Measurements from ENCODE around the gene FAM216A. TPM values are rescaled to one million over a fixed set of nuclear protein-coding genes. Genes with fewer than 3 reads are reported as not detected.

Gene FAM216A
- total RNA-seq, 8 experiments from 2014 or later: 23.0 to 48.7 (median 36.2) TPM

DNA sequence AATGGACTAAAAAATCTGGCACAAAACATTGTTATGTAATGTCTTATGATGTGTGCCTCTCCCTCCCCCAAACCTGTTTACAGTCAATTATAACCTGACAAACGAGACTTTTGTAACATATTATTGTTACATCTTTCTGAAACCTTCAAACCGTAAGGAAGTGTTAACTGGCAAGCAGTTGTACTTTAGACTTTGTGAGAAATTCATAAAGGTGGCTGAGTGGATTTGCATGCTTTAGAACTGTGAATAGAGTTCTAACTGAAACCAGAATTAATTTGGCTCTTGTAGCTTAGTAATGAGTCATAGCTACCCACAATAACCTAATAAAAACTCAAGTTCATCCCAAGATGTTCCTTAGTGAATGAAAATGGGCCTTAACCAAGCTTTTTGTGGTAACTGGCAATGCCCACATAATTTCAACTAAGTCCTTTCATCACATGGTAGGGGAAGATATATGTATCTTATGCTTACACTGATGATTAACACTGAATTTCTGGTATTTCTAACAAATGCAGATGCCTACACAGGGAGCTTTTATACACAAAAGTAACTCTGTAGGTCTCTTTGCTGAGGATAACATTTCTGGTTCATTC, 63.2 kb downstream of the FAM216A start:
- H3K27ac ChIP-seq: no peak overlapping the region
- no peaks in the 10 kb centered on the region for H3K4me1 ChIP-seq (replicated peaks in 1 of 2)
- in situ Hi-C loops (cut with MboI; ENCODE audit: low pct_unique_long_range_greater_than_20kb in 2 of 9, low sequenced_read_pairs in 9 of 9, unreplicated experiment in 9 of 9): no loop called here
- H3K4me3 ChIP-seq: no peak overlapping the region
- 33 to 100% (median 99%) methylated on average over 1 to 2 of the region's 2 CpGs; no CpG with 5 or more reads in 2 of the 10 experiments for WGBS, 10 experiments
- ATAC-seq (replicated peaks in 6 of 8): peak in 3 of 8 experiments; percentile 29 to 92 (median 91)

DNA sequence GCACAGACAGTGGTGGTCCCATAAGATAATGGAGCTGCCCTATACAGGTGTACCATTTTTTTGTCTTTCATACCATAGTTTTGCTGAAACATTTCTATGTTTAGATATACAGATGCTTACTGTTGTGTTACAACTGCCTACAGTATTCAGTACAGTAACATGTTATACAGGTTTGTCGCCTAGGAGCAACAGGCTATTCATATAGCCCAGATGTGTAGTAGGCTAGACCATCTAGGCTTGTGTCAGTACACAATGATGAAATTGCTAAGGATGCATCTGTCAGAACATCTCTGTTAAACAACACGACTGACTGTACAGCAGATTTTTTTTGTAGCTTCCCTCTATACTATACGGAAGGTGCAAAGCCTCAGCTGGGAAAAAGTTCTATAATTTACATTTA, 64.0 kb downstream of the FAM216A start:
- WGBS, 10 experiments: 80 to 100% (median 88%) methylated on average over 1 to 3 of the region's 3 CpGs; no CpG with 5 or more reads in 1 of the 10 experiments
- ATAC-seq (replicated peaks in 6 of 8): no peak
- in situ Hi-C loops (cut with MboI; ENCODE audit: low pct_unique_long_range_greater_than_20kb in 2 of 9, low sequenced_read_pairs in 9 of 9, unreplicated experiment in 9 of 9): no loop called here

DNA sequence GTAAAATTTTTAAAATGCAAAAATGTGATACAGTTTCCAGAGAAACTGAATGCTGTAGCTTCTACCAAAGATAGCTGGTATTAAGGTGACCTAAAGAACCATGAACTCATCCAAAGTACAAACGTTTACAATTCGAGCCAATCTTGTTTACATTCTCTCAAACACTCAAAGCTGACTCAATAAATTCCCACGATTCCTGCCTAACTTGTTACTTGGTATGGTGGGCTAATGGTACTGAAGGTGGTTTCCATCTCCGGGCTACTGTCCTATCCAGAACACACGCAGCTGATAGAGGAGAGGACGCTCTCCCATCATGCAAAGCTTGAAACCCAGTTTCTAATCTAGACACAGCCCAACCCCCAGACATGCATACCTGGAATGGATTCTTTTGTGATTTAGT, 65.0 kb downstream of the FAM216A start:
- in situ Hi-C loops (cut with MboI; ENCODE audit: low pct_unique_long_range_greater_than_20kb in 2 of 9, low sequenced_read_pairs in 9 of 9, unreplicated experiment in 9 of 9): no loop called here
- no peak overlapping the region for H3K27ac ChIP-seq
- H3K4me1 ChIP-seq (replicated peaks in 1 of 2): no peaks in the 10 kb centered on the region
- ATAC-seq (replicated peaks in 6 of 8): peak in 1 of 8 experiments; percentile 57
- no peak overlapping the region for H3K4me3 ChIP-seq
- 50 to 87% (median 77%) methylated on average over 1 to 6 of the region's 6 CpGs for WGBS, 10 experiments

More for the DNA sequence above, 64.0 kb downstream of the FAM216A start:
- H3K4me1 ChIP-seq (replicated peaks in 1 of 2): no peaks in the 10 kb centered on the region
- H3K27ac ChIP-seq: no peak overlapping the region
- H3K4me3 ChIP-seq: no peak overlapping the region

DNA sequence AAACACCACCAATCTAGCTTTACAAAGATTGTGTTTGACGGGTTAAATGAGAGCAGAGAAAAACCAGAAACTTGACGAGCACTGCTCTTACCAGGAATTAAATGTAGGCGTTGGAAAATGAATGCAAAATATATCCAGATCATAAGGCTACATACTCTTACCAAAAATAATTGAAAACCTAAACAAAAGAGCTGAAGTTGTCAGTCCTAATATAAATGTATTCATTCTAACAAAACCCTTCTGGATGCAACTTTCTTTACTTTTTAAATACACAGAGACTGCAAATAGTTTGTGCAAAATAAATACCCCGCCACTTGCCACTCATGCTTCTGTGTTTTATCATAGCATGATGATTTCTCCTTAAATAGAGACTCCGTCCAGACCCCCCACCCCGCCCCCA, 66.2 kb downstream of the FAM216A start:
- in situ Hi-C loops (cut with MboI; ENCODE audit: low pct_unique_long_range_greater_than_20kb in 2 of 9, low sequenced_read_pairs in 9 of 9, unreplicated experiment in 9 of 9): no loop called here
- ATAC-seq (replicated peaks in 6 of 8): no peak
- H3K27ac ChIP-seq: no peak overlapping the region
- WGBS, 10 experiments: 80 to 100% (median 97%) methylated on average over 1 to 6 of the region's 6 CpGs
- no peaks in the 10 kb centered on the region for H3K4me1 ChIP-seq (replicated peaks in 1 of 2)
- H3K4me3 ChIP-seq: no peak overlapping the region

DNA sequence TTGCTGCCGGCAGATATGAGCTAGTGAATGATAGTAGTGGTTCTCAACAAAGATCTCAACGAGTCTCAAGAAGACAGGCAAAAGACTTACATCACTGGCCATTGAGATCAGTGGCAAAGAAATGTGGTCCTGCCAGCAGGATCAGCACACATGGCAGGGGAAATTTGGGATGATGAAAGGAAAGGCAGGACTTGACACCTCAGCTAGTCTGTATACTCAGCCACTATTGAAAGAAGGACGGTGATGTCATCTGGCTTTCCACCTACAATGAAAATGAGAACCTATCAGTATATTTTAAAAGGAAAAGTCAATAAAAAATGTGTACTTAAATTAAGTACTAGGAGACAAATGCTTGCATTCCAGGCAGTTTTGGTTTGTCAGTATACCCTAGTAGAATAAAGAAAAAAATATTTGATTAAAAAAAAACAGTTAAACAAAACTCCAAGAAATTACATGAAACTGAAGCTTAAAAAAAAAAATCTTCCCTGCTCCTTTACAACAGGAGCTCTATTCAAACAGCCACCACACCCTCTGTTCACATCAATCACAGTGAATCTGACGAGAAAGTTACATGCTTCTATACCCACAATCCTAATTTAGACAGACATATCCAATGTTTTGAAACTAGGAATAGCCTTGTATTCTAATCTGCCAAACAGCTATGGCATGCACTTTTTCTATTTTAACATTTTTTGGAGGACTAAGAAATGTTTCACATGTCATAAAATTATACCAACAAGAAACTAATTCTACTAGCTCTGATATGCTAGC, 68.4 kb downstream of the FAM216A start:
- Histone ChIP-seq H3K27ac (no peak overlapping the region), H3K4me3 (no peak overlapping the region), H3K4me1 (replicated peaks in 1 of 2) (no peaks in the 10 kb centered on the region)
- WGBS, 10 experiments: 71 to 94% (median 90%) methylated on average over 1 to 4 of the region's 4 CpGs; no CpG with 5 or more reads in 1 of the 10 experiments
- no peak for ATAC-seq (replicated peaks in 6 of 8)
- in situ Hi-C loops (cut with MboI; ENCODE audit: low pct_unique_long_range_greater_than_20kb in 2 of 9, low sequenced_read_pairs in 9 of 9, unreplicated experiment in 9 of 9): no loop called here

DNA sequence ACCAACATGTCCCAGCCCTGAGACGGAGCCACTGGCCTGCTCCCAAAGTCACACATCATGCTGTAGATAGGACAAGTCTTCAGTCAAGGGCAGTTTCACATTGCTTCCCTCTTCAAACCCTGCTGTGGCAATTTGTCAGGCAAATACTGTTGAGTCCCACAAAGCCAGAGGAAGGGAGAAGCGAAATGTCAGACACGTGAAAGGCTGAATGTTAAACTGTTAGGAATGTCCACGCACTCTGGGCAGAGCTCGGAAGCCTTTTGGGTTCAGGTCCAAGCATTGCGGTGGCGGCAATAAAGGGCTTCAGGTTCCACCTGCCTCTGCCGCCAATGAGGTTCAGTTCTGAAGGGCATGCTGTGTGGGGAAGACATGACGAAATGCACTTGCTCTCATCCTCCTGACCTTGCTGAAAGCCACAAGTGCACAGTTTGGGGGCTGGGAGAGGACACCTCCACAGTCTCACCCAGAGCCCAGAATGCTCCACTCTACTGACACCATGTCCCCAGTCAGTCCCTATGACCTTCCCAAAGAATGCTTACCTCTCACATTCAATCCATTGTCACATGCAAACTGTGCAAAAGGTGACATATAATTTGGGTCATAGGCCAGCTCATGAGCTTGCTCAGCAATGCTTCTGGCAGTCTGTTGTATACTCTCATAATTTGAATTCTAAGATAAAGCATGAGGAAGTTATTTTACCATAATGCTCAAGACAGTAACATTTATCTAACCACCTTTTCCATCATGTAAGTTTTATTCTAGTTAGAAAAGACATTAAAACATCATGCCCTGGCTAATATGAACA, 69.2 kb downstream of the FAM216A start:
- no peak for ATAC-seq (replicated peaks in 6 of 8)
- WGBS, 10 experiments: 75 to 100% (median 93%) methylated on average over 1 to 8 of the region's 9 CpGs; no CpG with 5 or more reads in 3 of the 10 experiments
- Histone ChIP-seq H3K4me3 (no peak overlapping the region), H3K27ac (no peak overlapping the region), H3K4me1 (replicated peaks in 1 of 2) (no peaks in the 10 kb centered on the region)
- in situ Hi-C loops (cut with MboI; ENCODE audit: low pct_unique_long_range_greater_than_20kb in 2 of 9, low sequenced_read_pairs in 9 of 9, unreplicated experiment in 9 of 9): no loop called here

DNA sequence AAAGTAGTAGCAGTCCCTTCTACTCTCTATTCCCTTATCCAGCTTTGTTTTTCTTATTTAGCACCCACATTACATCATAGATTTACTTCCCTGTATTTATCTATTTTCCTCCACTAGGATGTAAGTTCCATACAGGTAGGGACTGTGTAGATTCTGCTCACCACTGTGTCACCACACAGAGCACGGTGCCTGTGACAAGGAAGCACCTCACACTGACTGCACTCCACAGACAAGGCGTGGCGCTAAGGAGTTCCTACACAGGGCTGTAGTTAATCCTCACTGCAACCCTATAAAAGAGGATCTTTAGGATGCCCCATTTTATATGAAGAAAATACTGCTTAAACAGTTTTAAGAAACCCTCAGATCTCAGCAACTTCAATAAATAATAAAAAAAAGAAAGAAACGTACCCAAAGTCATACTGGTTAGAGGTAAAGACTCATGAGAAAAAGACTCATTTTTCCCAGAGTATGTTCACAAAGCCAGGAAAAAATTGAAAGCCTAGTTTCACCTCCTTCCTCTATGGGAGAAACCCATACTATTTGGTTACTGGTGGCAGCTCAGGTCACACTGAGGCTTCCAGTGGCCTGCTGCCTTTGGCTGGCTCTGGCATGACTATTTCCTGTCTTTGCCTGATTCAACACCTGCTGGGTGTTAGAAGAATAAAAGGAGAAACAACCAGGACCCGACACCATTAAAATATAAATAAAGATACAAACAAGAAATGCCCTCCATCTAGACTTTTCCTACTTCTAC, 70.4 kb downstream of the FAM216A start:
- 90 to 100% (median 100%) methylated on average over 1 to 5 of the region's 5 CpGs; no CpG with 5 or more reads in 1 of the 10 experiments for WGBS, 10 experiments
- no peaks in the 10 kb centered on the region for H3K4me1 ChIP-seq (replicated peaks in 1 of 2)
- H3K4me3 ChIP-seq: no peak overlapping the region
- no peak overlapping the region for H3K27ac ChIP-seq
- in situ Hi-C loops (cut with MboI; ENCODE audit: low pct_unique_long_range_greater_than_20kb in 2 of 9, low sequenced_read_pairs in 9 of 9, unreplicated experiment in 9 of 9): no loop called here
- no peak for ATAC-seq (replicated peaks in 6 of 8)

Other genes with a start within 250 kb of the FAM216A start
- gene ATP2A2, start 187.6 kb upstream of the FAM216A start, total RNA-seq: 100 to 1,000 TPM in 5 of 8 experiments, 10 to 100 TPM in 3; 83.0 to 240 (median 119) TPM
- 10 to 100 TPM; 30.1 to 85.6 (median 39.0) TPM for gene ANAPC7, start 65.1 kb upstream of the FAM216A start, total RNA-seq
- 100 to 1,000 TPM; 196 to 324 (median 263) TPM for gene ARPC3, start 18.5 kb upstream of the FAM216A start, total RNA-seq
- 10 to 100 TPM; 16.6 to 25.1 (median 20.9) TPM for gene GPN3, start 588 bp upstream of the FAM216A start, total RNA-seq
- gene VPS29, start 33.3 kb downstream of the FAM216A start, total RNA-seq: 100 to 1,000 TPM in 1 of 8 experiments, 10 to 100 TPM in 7; 54.2 to 110 (median 83.7) TPM
- 1 to 10 TPM in 1 of 8 experiments, under 1 TPM in 7; 0.18 to 1.0 (median 0.45) TPM for gene RAD9B, start 33.5 kb downstream of the FAM216A start, total RNA-seq
- 10 to 100 TPM in 3 of 8 experiments, 1 to 10 TPM in 5; 6.0 to 19.4 (median 6.6) TPM for gene PPTC7, start 114.5 kb downstream of the FAM216A start, total RNA-seq
- 100 to 1,000 TPM in 1 of 8 experiments, 10 to 100 TPM in 7; 37.7 to 116 (median 51.4) TPM for gene TCTN1, start 145.3 kb downstream of the FAM216A start, total RNA-seq
- gene HVCN1, start 220.3 kb downstream of the FAM216A start, total RNA-seq: 1 to 10 TPM in 2 of 8 experiments, under 1 TPM in 6; 0.27 to 1.6 (median 0.74) TPM